WTC11 (cell line): Measurements from ENCODE around the gene TMEM175. TPM values are rescaled to one million over a fixed set of nuclear protein-coding genes. Genes with fewer than 3 reads are reported as not detected.

Experiments
- ATAC-seq: fragments of 200-7000 bp; cut with Tn5 transposase; 2 replicates; pipeline ENCODE4 v1.10.0; 2021; ENCODE audit warnings: mild to moderate bottlenecking, moderate library complexity
- CTCF ChIA-PET: fragments of 300-600 bp; sonication (Branson Sonifier 250); formaldehyde crosslinking; loops from one replicate; lab custom pipeline; 2021; ENCODE audit warnings: antibody characterized with exemption; lab: Charles Lee
- POLR2A ChIA-PET: fragments of 350-600 bp; sonication (Branson Sonifier 250); formaldehyde crosslinking; loops from one replicate; lab custom pipeline; 2021; ENCODE audit warnings: antibody characterized with exemption; lab: Charles Lee
- DNase-seq: peaks from one replicate; pipeline ENCODE4 v3.0.0; 2021; ENCODE audit warnings: low spot score
- H3K27ac Mint-ChIP-seq: 2 replicates; pipeline ENCODE4 v1.8.0; 2021; ENCODE audit warnings: mixed read lengths
- H3K27me3 Mint-ChIP-seq: 2 replicates; pipeline ENCODE4 v1.8.0; 2021; ENCODE audit warnings: low read depth, mild to moderate bottlenecking, moderate library complexity, mixed read lengths
- H3K36me3 Mint-ChIP-seq: 2 replicates; pipeline ENCODE4 v1.8.0; 2021; ENCODE audit warnings: mixed read lengths
- H3K4me1 Mint-ChIP-seq: 2 replicates; pipeline ENCODE4 v1.8.0; 2022; ENCODE audit warnings: mixed read lengths
- H3K4me3 Mint-ChIP-seq: 2 replicates; pipeline ENCODE4 v1.8.0; 2021; ENCODE audit warnings: mild to moderate bottlenecking, moderate library complexity, mixed read lengths
- H3K9me3 Mint-ChIP-seq: 2 replicates; pipeline ENCODE4 v1.8.0; 2021; ENCODE audit warnings: mixed read lengths
- ATF1 ChIP-seq: sonication (generic); formaldehyde crosslinking; IDR thresholded peaks from 2 replicates; pipeline ENCODE4 v1.8.1; 2023; ENCODE audit warnings: mild to moderate bottlenecking, moderate library complexity, missing genetic modification reagents
- ATF2 ChIP-seq: sonication (generic); formaldehyde crosslinking; IDR thresholded peaks from 2 replicates; pipeline ENCODE4 v1.8.1; 2022; ENCODE audit warnings: low read depth, missing genetic modification reagents, borderline replicate concordance
- E2F5 ChIP-seq: sonication (generic); formaldehyde crosslinking; IDR thresholded peaks from 2 replicates; pipeline ENCODE4 v1.8.1; 2022; ENCODE audit warnings: mild to moderate bottlenecking, moderate library complexity, missing genetic modification reagents
- ETV6 ChIP-seq: sonication (generic); formaldehyde crosslinking; IDR thresholded peaks from 2 replicates; pipeline ENCODE4 v1.8.1; 2022; ENCODE audit warnings: mild to moderate bottlenecking, missing genetic modification reagents
- HMGA2 ChIP-seq: fragments of 250-450 bp; sonication (Bioruptor Pico); IDR thresholded peaks from 2 replicates; pipeline ENCODE4 v1.4.0; 2021; ENCODE audit warnings: mild to moderate bottlenecking, moderate library complexity
- NFATC4 ChIP-seq: fragments of 250-450 bp; sonication (Bioruptor Pico); IDR thresholded peaks from 2 replicates; pipeline ENCODE4 v1.9.0; 2021; ENCODE audit warnings: mild to moderate bottlenecking
- NFE2L1 ChIP-seq: sonication (generic); formaldehyde crosslinking; IDR thresholded peaks from 2 replicates; pipeline ENCODE4 v1.8.1; 2023; ENCODE audit warnings: missing genetic modification reagents
- NFYB ChIP-seq: sonication (generic); formaldehyde crosslinking; conservative IDR thresholded peaks from 2 replicates; pipeline ENCODE4 v1.8.0; 2022; ENCODE audit warnings: low read depth, missing genetic modification reagents
- OVOL2 ChIP-seq: fragments of 250-450 bp; sonication (Bioruptor Pico); IDR thresholded peaks from 2 replicates; pipeline ENCODE4 v1.9.0; 2021; ENCODE audit warnings: mild to moderate bottlenecking, borderline replicate concordance
- PRRX2 ChIP-seq: fragments of 250-450 bp; sonication (Bioruptor Pico); IDR thresholded peaks from 2 replicates; pipeline ENCODE4 v1.8.0; 2021; ENCODE audit warnings: mild to moderate bottlenecking
- SMAD4 ChIP-seq: sonication (generic); formaldehyde crosslinking; IDR thresholded peaks from 2 replicates; pipeline ENCODE4 v1.8.0; 2022; ENCODE audit warnings: mild to moderate bottlenecking, missing genetic modification reagents
- SP1 ChIP-seq: sonication (generic); formaldehyde crosslinking; conservative IDR thresholded peaks from 2 replicates; pipeline ENCODE4 v1.8.1; 2022; ENCODE audit warnings: missing genetic modification reagents
- TEAD4 ChIP-seq: sonication (generic); formaldehyde crosslinking; IDR thresholded peaks from 2 replicates; pipeline ENCODE4 v1.8.0; 2022; ENCODE audit warnings: mild to moderate bottlenecking, missing genetic modification reagents
- ZNF121 ChIP-seq: sonication (generic); formaldehyde crosslinking; IDR thresholded peaks from 2 replicates; pipeline ENCODE4 v1.8.0; 2023; ENCODE audit warnings: missing genetic modification reagents
- ZNF138 ChIP-seq: sonication (generic); formaldehyde crosslinking; conservative IDR thresholded peaks from 2 replicates; pipeline ENCODE4 v1.8.1; 2022; ENCODE audit warnings: mild to moderate bottlenecking, moderate library complexity, missing genetic modification reagents
- ZNF263 ChIP-seq: sonication (generic); formaldehyde crosslinking; IDR thresholded peaks from 2 replicates; pipeline ENCODE4 v1.8.1; 2022; ENCODE audit warnings: low read depth, mild to moderate bottlenecking, moderate library complexity, missing genetic modification reagents
- ZNF317 ChIP-seq: sonication (generic); formaldehyde crosslinking; IDR thresholded peaks from 2 replicates; pipeline ENCODE4 v1.8.1; 2023; ENCODE audit warnings: low read depth, mild to moderate bottlenecking, moderate library complexity, missing genetic modification reagents, borderline replicate concordance
- ZNF423 ChIP-seq: fragments of 250-450 bp; sonication (Bioruptor Pico); IDR thresholded peaks from 2 replicates; pipeline ENCODE4 v2.1.2; 2022; ENCODE audit warnings: mild to moderate bottlenecking, moderate library complexity
- ZNF512 ChIP-seq: sonication (generic); formaldehyde crosslinking; IDR thresholded peaks from 2 replicates; pipeline ENCODE4 v1.8.1; 2022; ENCODE audit warnings: missing genetic modification reagents, borderline replicate concordance
- total RNA-seq: library from RNA; stranded (reverse); gene quantifications from 3 replicates; pipeline ENCODE4 v1.2.3, GENCODE V29; 2021
- TF ChIP-seq, protein P1 (sequence below): fragments of 250-450 bp; sonication (Bioruptor Pico); IDR thresholded peaks from 2 replicates; pipeline ENCODE4 v1.9.0; 2021; ENCODE audit warnings: mild to moderate bottlenecking
- TF ChIP-seq, protein P2 (sequence below): sonication (generic); formaldehyde crosslinking; IDR thresholded peaks from 2 replicates; pipeline ENCODE4 v1.8.1; 2023; ENCODE audit warnings: mild to moderate bottlenecking, missing genetic modification reagents, moderate library complexity
- TF ChIP-seq, protein P3 (sequence below): fragments of 250-450 bp; sonication (Bioruptor Pico); IDR thresholded peaks from 2 replicates; pipeline ENCODE4 v1.9.0; 2021; ENCODE audit warnings: mild to moderate bottlenecking, borderline replicate concordance
- TF ChIP-seq, protein P4 (sequence below): sonication (generic); formaldehyde crosslinking; IDR thresholded peaks from 2 replicates; pipeline ENCODE4 v1.8.1; 2023; ENCODE audit warnings: mild to moderate bottlenecking, missing genetic modification reagents
- TF ChIP-seq, protein P5 (sequence below): fragments of 250-450 bp; sonication (Bioruptor Pico); IDR thresholded peaks from 2 replicates; pipeline ENCODE4 v2.1.2; 2022; ENCODE audit warnings: mild to moderate bottlenecking, moderate library complexity

Gene TMEM175
- total RNA-seq, 1 experiment from 2014 or later = 9.2 TPM

- H3K4me1 Mint-ChIP-seq = peaks cover 4% of the 10 kb centered on the region
- DNase-seq (no peak), ATAC-seq (no peak)
- ChIA-PET CTCF (no interaction called here), POLR2A (no interaction called here)
- no peak overlapping the region for H3K27ac Mint-ChIP-seq
- no peak overlapping the region for H3K4me3 Mint-ChIP-seq
- no peaks in the 10 kb centered on the region for H3K27me3 Mint-ChIP-seq
- no peak for TF ChIP-seq ZNF423 (CRISPR knock-in tag)
- TF ChIP-seq ATF1 (CRISPR knock-in tag) = no peak
- TF ChIP-seq E2F5 (CRISPR knock-in tag) = no peak
- TF ChIP-seq ZNF121 (CRISPR knock-in tag) = no peak
- no peak for TF ChIP-seq ZNF263 (CRISPR knock-in tag)
- TF ChIP-seq NFATC4 = no peak
- TF ChIP-seq NFYB = no peak
- TF ChIP-seq, protein P1, sequence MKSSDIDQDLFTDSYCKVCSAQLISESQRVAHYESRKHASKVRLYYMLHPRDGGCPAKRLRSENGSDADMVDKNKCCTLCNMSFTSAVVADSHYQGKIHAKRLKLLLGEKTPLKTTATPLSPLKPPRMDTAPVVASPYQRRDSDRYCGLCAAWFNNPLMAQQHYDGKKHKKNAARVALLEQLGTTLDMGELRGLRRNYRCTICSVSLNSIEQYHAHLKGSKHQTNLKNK (CRISPR knock-in tag) = no peak
- TF ChIP-seq, protein P2, sequence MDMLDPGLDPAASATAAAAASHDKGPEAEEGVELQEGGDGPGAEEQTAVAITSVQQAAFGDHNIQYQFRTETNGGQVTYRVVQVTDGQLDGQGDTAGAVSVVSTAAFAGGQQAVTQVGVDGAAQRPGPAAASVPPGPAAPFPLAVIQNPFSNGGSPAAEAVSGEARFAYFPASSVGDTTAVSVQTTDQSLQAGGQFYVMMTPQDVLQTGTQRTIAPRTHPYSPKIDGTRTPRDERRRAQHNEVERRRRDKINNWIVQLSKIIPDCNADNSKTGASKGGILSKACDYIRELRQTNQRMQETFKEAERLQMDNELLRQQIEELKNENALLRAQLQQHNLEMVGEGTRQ (CRISPR knock-in tag) = no peak
- no peak for TF ChIP-seq TEAD4 (CRISPR knock-in tag)
- no peak for TF ChIP-seq SP1 (CRISPR knock-in tag)
- H3K9me3 Mint-ChIP-seq = no peaks in the 10 kb centered on the region
- no peaks in the 10 kb centered on the region for H3K36me3 Mint-ChIP-seq
Measured at GRCh38 chr4:917466-917865, 14.8 kb upstream of the TMEM175 start.

- no peaks in the 10 kb centered on the region; the same call in 1 of the 2 replicates for H3K4me1 Mint-ChIP-seq
- H3K27ac Mint-ChIP-seq = no peak overlapping the region
- ATAC-seq (no peak), DNase-seq (no peak)
- H3K4me3 Mint-ChIP-seq = no peak overlapping the region
- ChIA-PET CTCF (interaction anchor here (0.6 kb wide), 1 partner anchor 244 kb away, joined by 4 read pairs; no protein-coding TSS in a partner anchor), POLR2A (no interaction called here)
- no peaks in the 10 kb centered on the region for H3K27me3 Mint-ChIP-seq
- no peaks in the 10 kb centered on the region for H3K9me3 Mint-ChIP-seq
- no peaks in the 10 kb centered on the region for H3K36me3 Mint-ChIP-seq
- TF ChIP-seq ZNF317 (CRISPR knock-in tag) = no peak
- TF ChIP-seq OVOL2 (CRISPR knock-in tag) = no peak
- no peak for TF ChIP-seq ZNF512 (CRISPR knock-in tag)
- TF ChIP-seq HMGA2 = no peak
- no peak for TF ChIP-seq ATF2 (CRISPR knock-in tag)
- TF ChIP-seq ETV6 (CRISPR knock-in tag) = no peak
- TF ChIP-seq, protein P3, sequence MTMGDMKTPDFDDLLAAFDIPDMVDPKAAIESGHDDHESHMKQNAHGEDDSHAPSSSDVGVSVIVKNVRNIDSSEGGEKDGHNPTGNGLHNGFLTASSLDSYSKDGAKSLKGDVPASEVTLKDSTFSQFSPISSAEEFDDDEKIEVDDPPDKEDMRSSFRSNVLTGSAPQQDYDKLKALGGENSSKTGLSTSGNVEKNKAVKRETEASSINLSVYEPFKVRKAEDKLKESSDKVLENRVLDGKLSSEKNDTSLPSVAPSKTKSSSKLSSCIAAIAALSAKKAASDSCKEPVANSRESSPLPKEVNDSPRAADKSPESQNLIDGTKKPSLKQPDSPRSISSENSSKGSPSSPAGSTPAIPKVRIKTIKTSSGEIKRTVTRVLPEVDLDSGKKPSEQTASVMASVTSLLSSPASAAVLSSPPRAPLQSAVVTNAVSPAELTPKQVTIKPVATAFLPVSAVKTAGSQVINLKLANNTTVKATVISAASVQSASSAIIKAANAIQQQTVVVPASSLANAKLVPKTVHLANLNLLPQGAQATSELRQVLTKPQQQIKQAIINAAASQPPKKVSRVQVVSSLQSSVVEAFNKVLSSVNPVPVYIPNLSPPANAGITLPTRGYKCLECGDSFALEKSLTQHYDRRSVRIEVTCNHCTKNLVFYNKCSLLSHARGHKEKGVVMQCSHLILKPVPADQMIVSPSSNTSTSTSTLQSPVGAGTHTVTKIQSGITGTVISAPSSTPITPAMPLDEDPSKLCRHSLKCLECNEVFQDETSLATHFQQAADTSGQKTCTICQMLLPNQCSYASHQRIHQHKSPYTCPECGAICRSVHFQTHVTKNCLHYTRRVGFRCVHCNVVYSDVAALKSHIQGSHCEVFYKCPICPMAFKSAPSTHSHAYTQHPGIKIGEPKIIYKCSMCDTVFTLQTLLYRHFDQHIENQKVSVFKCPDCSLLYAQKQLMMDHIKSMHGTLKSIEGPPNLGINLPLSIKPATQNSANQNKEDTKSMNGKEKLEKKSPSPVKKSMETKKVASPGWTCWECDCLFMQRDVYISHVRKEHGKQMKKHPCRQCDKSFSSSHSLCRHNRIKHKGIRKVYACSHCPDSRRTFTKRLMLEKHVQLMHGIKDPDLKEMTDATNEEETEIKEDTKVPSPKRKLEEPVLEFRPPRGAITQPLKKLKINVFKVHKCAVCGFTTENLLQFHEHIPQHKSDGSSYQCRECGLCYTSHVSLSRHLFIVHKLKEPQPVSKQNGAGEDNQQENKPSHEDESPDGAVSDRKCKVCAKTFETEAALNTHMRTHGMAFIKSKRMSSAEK (CRISPR knock-in tag) = no peak
- no peak for TF ChIP-seq ZNF138 (CRISPR knock-in tag)
- TF ChIP-seq SMAD4 (CRISPR knock-in tag) = no peak
- TF ChIP-seq, protein P4, sequence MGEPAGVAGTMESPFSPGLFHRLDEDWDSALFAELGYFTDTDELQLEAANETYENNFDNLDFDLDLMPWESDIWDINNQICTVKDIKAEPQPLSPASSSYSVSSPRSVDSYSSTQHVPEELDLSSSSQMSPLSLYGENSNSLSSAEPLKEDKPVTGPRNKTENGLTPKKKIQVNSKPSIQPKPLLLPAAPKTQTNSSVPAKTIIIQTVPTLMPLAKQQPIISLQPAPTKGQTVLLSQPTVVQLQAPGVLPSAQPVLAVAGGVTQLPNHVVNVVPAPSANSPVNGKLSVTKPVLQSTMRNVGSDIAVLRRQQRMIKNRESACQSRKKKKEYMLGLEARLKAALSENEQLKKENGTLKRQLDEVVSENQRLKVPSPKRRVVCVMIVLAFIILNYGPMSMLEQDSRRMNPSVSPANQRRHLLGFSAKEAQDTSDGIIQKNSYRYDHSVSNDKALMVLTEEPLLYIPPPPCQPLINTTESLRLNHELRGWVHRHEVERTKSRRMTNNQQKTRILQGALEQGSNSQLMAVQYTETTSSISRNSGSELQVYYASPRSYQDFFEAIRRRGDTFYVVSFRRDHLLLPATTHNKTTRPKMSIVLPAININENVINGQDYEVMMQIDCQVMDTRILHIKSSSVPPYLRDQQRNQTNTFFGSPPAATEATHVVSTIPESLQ = no peak
- no peak for TF ChIP-seq NFE2L1 (CRISPR knock-in tag)
- TF ChIP-seq PRRX2 = no peak
- TF ChIP-seq, protein P5, sequence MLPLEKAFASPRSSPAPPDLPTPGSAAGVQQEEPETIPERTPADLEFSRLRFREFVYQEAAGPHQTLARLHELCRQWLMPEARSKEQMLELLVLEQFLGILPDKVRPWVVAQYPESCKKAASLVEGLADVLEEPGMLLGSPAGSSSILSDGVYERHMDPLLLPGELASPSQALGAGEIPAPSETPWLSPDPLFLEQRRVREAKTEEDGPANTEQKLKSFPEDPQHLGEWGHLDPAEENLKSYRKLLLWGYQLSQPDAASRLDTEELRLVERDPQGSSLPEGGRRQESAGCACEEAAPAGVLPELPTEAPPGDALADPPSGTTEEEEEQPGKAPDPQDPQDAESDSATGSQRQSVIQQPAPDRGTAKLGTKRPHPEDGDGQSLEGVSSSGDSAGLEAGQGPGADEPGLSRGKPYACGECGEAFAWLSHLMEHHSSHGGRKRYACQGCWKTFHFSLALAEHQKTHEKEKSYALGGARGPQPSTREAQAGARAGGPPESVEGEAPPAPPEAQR (CRISPR knock-in tag) = no peak
Measured at GRCh38 chr4:917992-918391, 14.3 kb upstream of the TMEM175 start.
